HG03097 (cell line): Measurements from ENCODE around the gene FFAR1.
"Not testable (repeated sequence)": the region's sequence is repeated elsewhere in the genome, so short reads cannot be mapped to it uniquely, and the experiment has no call there.

ENCODE experiments used
- ATAC-seq: cut with Tn5 transposase; IDR thresholded peaks from one replicate; pipeline ENCODE4 v1.9.1; 2021; ENCODE audit not compliant: unreplicated experiment, low FRiP score

FFAR1 gene

GRCh38 chr19:35341006-35341405, 6.7 kb upstream of the FFAR1 start:
- ATAC-seq, result no peak

- no peak for ATAC-seq
Measured at GRCh38 chr19:35341565-35342225, 6.0 kb upstream of the FFAR1 start.

GRCh38 chr19:35342430-35342829, 5.3 kb upstream of the FFAR1 start:
- no peak for ATAC-seq

- ATAC-seq, result no peak
Measured at GRCh38 chr19:35344511-35345031, 3.1 kb upstream of the FFAR1 start.

DNA sequence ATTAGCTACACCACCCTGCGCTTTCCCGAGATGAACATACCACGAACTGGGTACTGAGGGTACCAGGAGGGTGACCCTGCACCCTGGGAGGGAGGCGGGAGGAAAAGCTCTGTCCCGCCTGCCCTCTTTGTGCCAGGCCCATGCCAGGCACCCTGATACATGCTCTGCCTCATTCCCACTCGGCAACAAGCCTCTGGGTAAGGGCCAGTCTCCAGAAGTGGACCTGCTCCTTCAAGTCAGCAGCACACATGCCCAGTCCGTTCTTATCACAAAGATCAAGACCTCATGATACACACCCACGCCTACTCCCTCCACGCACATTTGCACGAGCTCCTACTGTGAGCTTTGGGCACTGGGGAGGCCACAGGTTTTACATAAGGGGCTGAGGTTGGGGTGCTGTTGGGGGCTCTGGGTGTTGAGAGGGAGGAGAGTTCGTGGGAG, 2.0 kb upstream of the FFAR1 start:
- ATAC-seq, result no peak

GRCh38 chr19:35346193-35347052, 1.3 kb upstream of the FFAR1 start:
- ATAC-seq, result no peak

DNA sequence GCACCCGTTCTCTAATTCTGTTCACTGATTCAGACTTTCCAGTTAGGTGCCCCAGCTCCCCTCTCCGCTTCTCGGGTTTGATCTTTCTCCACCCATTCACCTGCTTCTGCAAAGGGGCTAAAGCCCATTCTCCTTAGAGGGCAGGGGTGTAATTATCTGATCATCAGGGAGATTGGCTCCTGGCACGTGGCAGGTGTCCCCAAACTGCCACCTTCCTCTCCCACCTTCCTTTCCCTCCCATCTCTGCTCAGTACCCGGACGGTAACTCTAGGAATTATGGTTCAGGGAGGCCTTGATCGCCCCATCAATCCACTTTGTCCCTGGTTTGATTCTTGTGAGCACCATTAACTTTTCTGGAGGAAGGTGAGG, 212 bp downstream of the FFAR1 start:
- peak; percentile 2 for ATAC-seq

GRCh38 chr19:35348911-35349611, 1.4 kb downstream of the FFAR1 start:
- ATAC-seq, result no peak

DNA sequence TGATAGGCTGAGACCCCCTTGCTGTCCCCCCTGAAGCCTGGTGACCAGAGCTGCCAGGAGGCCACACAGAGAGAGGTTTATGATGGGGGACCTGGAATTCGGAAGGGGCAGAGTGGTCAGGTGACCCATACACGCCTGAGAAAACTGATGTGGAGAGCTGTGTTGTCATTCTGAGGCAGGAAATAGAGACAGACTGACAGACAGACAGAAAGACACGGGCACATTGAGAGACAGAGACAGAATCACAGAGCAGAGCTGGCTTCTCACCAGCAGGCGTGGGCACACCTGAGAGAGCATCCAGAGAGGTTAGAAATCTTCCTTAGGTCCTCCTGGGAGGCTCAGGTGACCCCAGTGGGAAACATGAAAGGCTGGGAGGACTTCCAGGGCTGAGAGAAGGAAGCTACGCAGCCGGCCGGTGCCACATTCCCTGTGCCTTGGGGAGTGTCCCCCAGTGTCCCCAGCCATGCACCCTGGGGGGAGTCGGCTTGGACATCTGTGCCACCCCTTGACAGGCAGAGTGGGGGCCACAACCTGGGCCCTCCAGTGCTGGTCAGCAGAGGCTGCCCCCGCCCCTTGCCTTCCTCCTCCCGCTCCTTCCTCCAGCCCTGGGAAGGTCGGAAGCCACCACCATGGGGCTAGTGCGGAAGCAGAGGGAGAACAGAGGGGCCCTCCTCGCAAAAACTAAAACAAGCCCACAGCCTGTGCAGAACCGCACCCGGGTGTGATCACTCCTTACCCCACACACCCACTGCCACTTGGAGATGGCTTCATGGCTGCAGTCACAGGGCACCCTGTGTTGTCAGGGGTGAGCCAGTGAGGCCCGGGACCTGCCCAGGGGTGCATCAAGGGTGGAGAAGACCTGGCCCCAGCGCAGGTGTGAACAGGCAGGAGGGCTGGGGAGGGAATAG, 2.2 kb downstream of the FFAR1 start:
- no peak for ATAC-seq

DNA sequence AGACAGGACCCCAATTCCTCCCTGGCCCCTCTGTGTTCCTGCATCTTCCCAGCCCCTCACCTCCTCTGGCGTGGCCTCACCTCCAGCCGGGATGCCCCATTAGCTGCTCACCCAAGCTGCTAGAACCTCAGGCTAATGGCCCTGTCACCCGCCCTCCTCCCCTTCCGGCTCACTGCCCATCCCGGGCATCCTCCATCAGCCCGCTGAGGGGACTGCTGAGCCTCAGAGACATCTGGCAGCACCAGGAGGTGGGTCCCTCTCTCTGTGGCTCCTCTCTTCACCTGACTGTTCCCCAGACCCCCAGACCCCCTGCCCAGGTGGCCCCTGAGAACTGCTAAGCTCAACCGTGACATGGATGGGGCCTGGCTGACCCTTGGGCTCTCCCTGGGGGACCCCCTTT, 2.9 kb downstream of the FFAR1 start:
- no peak for ATAC-seq

DNA sequence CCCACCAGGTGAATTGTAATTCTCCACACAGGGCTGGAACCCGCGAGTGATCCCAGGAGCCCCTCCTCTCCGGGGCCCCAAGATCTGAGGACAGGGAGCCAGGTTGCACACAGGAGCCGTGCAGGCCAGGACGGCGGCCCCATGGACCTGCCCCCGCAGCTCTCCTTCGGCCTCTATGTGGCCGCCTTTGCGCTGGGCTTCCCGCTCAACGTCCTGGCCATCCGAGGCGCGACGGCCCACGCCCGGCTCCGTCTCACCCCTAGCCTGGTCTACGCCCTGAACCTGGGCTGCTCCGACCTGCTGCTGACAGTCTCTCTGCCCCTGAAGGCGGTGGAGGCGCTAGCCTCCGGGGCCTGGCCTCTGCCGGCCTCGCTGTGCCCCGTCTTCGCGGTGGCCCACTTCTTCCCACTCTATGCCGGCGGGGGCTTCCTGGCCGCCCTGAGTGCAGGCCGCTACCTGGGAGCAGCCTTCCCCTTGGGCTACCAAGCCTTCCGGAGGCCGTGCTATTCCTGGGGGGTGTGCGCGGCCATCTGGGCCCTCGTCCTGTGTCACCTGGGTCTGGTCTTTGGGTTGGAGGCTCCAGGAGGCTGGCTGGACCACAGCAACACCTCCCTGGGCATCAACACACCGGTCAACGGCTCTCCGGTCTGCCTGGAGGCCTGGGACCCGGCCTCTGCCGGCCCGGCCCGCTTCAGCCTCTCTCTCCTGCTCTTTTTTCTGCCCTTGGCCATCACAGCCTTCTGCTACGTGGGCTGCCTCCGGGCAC, 3.9 kb downstream of the FFAR1 start:
- ATAC-seq, result no peak

DNA sequence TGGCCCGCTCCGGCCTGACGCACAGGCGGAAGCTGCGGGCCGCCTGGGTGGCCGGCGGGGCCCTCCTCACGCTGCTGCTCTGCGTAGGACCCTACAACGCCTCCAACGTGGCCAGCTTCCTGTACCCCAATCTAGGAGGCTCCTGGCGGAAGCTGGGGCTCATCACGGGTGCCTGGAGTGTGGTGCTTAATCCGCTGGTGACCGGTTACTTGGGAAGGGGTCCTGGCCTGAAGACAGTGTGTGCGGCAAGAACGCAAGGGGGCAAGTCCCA, 4.4 kb downstream of the FFAR1 start:
- ATAC-seq, result no peak

DNA sequence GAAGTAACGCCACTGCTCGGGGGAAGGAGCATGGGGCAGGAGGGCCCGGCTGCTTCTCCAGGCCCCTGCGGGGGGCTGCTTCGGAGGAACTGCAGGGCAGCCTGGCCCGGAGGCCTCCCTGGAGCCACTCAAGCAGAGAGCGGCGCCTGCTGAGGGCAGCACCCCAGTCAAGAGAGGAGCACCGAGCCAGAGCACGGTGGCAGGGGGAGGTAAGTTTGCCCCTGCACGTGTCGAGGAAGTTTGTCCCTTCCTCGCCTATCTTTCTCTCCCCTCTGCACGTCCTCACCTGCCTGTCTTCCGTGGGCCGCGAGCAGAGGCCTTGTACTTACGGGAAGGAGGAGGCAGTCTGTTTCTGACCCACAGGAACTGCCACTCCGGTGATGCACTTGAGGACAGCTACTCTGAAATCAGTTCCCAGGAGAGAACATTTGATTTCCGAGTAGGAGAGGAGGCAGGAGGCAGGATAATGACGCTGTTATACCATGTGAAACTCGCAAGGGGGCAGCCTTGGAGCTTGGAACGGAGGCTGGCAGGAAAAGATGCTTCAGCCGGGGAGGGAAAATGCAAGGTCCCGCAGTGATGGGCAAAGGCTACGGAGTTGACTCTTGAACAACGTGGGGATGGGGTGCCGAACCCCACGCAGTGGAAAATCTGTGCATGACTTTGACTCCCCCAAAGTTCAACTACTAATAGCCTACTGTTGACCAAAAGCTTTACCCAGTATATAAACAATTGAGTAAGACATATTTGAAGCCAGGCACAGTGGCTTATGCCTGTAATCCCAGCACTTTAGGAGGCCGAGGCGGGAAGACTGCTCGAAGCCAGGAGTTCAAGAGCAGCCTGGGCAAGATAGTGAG, 5.0 kb downstream of the FFAR1 start:
- ATAC-seq, result no peak

GRCh38 chr19:35353635-35354034, 5.9 kb downstream of the FFAR1 start:
- no peak for ATAC-seq

DNA sequence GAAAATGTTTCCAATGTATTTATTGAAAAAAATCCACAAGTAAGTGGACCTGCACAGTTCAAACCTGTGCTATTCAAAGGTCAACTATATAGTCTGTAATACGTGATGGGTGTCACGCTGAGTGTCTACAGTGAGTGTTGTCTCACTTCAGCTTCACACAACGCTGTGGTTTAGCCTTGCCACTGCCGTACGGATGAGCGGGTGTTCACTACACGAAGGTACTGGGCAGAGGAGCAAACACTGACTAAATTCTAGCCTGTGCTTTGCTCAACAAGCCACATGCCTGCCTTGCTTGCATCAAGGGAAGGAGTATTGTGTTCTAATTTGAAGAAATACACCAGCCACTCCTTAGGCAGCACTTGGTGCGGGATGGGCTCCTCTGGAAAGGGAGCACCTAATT, 7.2 kb downstream of the FFAR1 start:
- no peak for ATAC-seq

DNA sequence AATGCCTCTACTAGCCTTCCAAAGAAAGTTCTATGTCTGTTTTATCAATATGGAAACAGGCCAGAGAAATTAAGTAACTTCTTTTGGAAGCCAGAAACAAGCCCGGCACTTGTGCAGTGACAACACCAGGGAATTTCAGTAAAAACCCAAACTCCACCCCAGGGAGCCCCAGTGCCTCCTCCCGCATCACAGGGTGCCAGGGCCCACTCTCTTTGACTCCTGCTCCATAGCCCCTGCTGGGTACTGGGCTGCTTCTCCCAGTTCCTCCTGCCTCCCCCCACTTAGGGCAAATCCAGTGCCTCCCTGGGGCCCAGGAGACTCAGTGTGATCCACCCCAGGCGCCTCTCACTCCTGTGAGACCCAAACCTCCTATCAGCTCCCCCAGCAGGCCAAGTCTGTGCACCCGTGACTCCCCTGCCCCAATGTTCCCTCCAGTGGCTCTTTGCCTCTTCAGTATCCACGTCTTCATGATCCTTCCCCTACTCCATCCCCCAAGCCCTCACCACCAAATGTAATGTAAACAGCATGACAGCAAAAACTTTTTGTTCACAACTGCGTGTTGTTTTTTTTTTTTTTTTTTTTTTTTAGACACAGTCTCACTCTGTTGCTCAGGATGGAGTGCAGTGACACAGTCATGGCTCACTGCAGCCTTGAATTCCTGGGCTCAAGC, 8.2 kb downstream of the FFAR1 start:
- ATAC-seq, result no peak

GRCh38 chr19:35357867-35358573, 10.3 kb downstream of the FFAR1 start, which contains the start of gene FFAR3:
Gene FFAR3 (plus strand): TSS chr19:35358460. CDS start chr19:35358891, 431 bp downstream.
- ATAC-seq, result no peak

DNA sequence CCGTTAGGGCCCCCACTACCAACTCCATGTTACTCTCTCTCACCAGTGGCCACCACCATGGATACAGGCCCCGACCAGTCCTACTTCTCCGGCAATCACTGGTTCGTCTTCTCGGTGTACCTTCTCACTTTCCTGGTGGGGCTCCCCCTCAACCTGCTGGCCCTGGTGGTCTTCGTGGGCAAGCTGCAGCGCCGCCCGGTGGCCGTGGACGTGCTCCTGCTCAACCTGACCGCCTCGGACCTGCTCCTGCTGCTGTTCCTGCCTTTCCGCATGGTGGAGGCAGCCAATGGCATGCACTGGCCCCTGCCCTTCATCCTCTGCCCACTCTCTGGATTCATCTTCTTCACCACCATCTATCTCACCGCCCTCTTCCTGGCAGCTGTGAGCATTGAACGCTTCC, 11.1 kb downstream of the FFAR1 start:
- ATAC-seq, result not testable (repeated sequence)
